H9 (cell line): ENCODE results near the gene STOML3. TPM values are rescaled to one million over a fixed set of nuclear protein-coding genes. Genes with fewer than 3 reads are reported as not detected.

ENCODE experiments used
- DNase-seq: peaks from one replicate; pipeline ENCODE4 v3.0.0-alpha.2; 2017
- H2AFZ ChIP-seq: one replicate; pipeline ENCODE4 v1.6.1; 2013; ENCODE audit warnings: mild to moderate bottlenecking, low read length, control low read depth, moderate library complexity
- H2AK5ac ChIP-seq: 2 replicates; pipeline ENCODE4 v1.6.1; 2013; ENCODE audit warnings: low read length, control low read depth, mixed read lengths; ENCODE audit not compliant: insufficient read length
- H2BK120ac ChIP-seq: one replicate; pipeline ENCODE4 v1.6.1; 2013; ENCODE audit warnings: low read depth, mild to moderate bottlenecking, low read length, control low read depth, inconsistent platforms; ENCODE audit not compliant: poor library complexity, severe bottlenecking
- H2BK12ac ChIP-seq: 2 replicates; pipeline ENCODE4 v1.6.1; 2013; ENCODE audit warnings: low read length, control low read depth, mixed read lengths, low read depth; ENCODE audit not compliant: insufficient read length
- H2BK15ac ChIP-seq: 2 replicates; pipeline ENCODE4 v1.6.1; 2013; ENCODE audit warnings: low read depth, low read length, control low read depth
- H2BK20ac ChIP-seq: one replicate; pipeline ENCODE4 v1.6.1; 2013; ENCODE audit warnings: low read depth, mild to moderate bottlenecking, low read length, control low read depth, inconsistent platforms; ENCODE audit not compliant: poor library complexity, severe bottlenecking
- H2BK5ac ChIP-seq: 2 replicates; pipeline ENCODE4 v1.6.1; 2013; ENCODE audit warnings: low read length, control low read depth, mixed read lengths; ENCODE audit not compliant: insufficient read length
- H3K14ac ChIP-seq: 2 replicates; pipeline ENCODE4 v1.6.1; 2013; ENCODE audit warnings: low read length, control low read depth; ENCODE audit not compliant: insufficient read depth
- H3K18ac ChIP-seq: 2 replicates; pipeline ENCODE4 v1.6.1; 2013; ENCODE audit warnings: low read depth, mild to moderate bottlenecking, mixed read lengths, low read length, control low read depth; ENCODE audit not compliant: insufficient read length
- H3K23ac ChIP-seq: 2 replicates; pipeline ENCODE4 v1.6.1; 2013; ENCODE audit warnings: low read length, control low read depth, mixed read lengths, low read depth; ENCODE audit not compliant: insufficient read length
- H3K23me2 ChIP-seq: 2 replicates; pipeline ENCODE4 v1.6.1; 2013; ENCODE audit warnings: low read depth, mild to moderate bottlenecking, mixed read lengths, low read length, control low read depth; ENCODE audit not compliant: insufficient read length, poor library complexity, severe bottlenecking
- H3K27ac ChIP-seq: 2 replicates; pipeline ENCODE4 v1.5.1; 2013; ENCODE audit warnings: low read length, control low read depth, mixed read lengths, low read depth; ENCODE audit not compliant: insufficient read length
- H3K27me3 ChIP-seq: 2 replicates; pipeline ENCODE4 v1.6.1; 2013; ENCODE audit warnings: low read length, control low read depth, inconsistent platforms; ENCODE audit not compliant: insufficient read depth
- H3K4ac ChIP-seq: 2 replicates; pipeline ENCODE4 v1.6.1; 2013; ENCODE audit warnings: low read depth, mild to moderate bottlenecking, control low read depth, inconsistent platforms, low read length, moderate library complexity
- H3K4me1 ChIP-seq: 2 replicates; pipeline ENCODE4 v1.6.1; 2013; ENCODE audit warnings: low read length, control low read depth, inconsistent platforms; ENCODE audit not compliant: insufficient read depth
- H3K4me2 ChIP-seq: 2 replicates; pipeline ENCODE4 v1.6.1; 2013; ENCODE audit warnings: low read length, control low read depth, mixed read lengths; ENCODE audit not compliant: insufficient read length, insufficient read depth
- H3K56ac ChIP-seq: 2 replicates; pipeline ENCODE4 v1.6.1; 2013; ENCODE audit warnings: low read depth, mild to moderate bottlenecking, mixed read lengths, low read length, control low read depth; ENCODE audit not compliant: insufficient read length
- H3K79me1 ChIP-seq: 2 replicates; pipeline ENCODE4 v1.6.1; 2013; ENCODE audit warnings: low read depth, mild to moderate bottlenecking, moderate library complexity, low read length, control low read depth, inconsistent platforms; ENCODE audit not compliant: insufficient read depth, poor library complexity, severe bottlenecking
- H3K79me2 ChIP-seq: 2 replicates; pipeline ENCODE4 v1.6.1; 2013; ENCODE audit warnings: low read length, control low read depth, inconsistent platforms; ENCODE audit not compliant: insufficient read depth
- H3K9ac ChIP-seq: 2 replicates; pipeline ENCODE4 v1.6.1; 2013; ENCODE audit warnings: low read length, control low read depth, mixed read lengths; ENCODE audit not compliant: insufficient read length; ENCODE audit errors: extremely low read depth
- H3K9me3 ChIP-seq: one replicate; pipeline ENCODE4 v1.6.1; 2013; ENCODE audit warnings: low read depth, low read length, inconsistent platforms; ENCODE audit not compliant: control insufficient read depth
- H3T11ph ChIP-seq: one replicate; pipeline ENCODE4 v1.6.1; 2013; ENCODE audit warnings: mild to moderate bottlenecking, low read length, control low read depth, inconsistent platforms
- H4K20me1 ChIP-seq: one replicate; pipeline ENCODE4 v1.6.1; 2013; ENCODE audit not compliant: control insufficient read depth, insufficient read length, insufficient read depth
- H4K5ac ChIP-seq: 2 replicates; pipeline ENCODE4 v1.6.1; 2013; ENCODE audit warnings: low read depth, mild to moderate bottlenecking, mixed read lengths, low read length, control low read depth; ENCODE audit not compliant: insufficient read length
- H4K8ac ChIP-seq: replicated peaks from 2 replicates; pipeline ENCODE4 v1.6.1; 2013; ENCODE audit warnings: low read length, control low read depth, mixed read lengths, low read depth; ENCODE audit not compliant: insufficient read length
- H4K91ac ChIP-seq: 2 replicates; pipeline ENCODE4 v1.6.1; 2013; ENCODE audit warnings: low read depth, mild to moderate bottlenecking, moderate library complexity, mixed read lengths, low read length, control low read depth; ENCODE audit not compliant: insufficient read length
- H3K27ac Mint-ChIP-seq, 3 experiments: 2 replicates in 2 of 3; 3 replicates in 1 of 3; pipeline ENCODE4 v1.8.0; 2020 to 2021; ENCODE audit warnings: mixed read lengths in 3 of 3, mild to moderate bottlenecking in 1 of 3, moderate library complexity in 1 of 3
- H3K27me3 Mint-ChIP-seq: 2 replicates; pipeline ENCODE4 v1.8.0; 2021; ENCODE audit warnings: low read depth, mild to moderate bottlenecking, moderate library complexity, mixed read lengths
- H3K36me3 Mint-ChIP-seq, 3 experiments: 2 replicates in 2 of 3; 3 replicates in 1 of 3; pipeline ENCODE4 v1.8.0; 2020 to 2021; ENCODE audit warnings: low read depth in 3 of 3, mixed read lengths in 3 of 3; ENCODE audit not compliant: insufficient read depth in 1 of 3
- H3K4me1 Mint-ChIP-seq, 2 experiments: 2 replicates each; pipeline ENCODE4 v1.8.0; 2020; ENCODE audit warnings: mixed read lengths in 2 of 2
- H3K4me3 Mint-ChIP-seq, 2 experiments: 2 replicates in 1 of 2; 3 replicates in 1 of 2; pipeline ENCODE4 v1.8.0; 2020 to 2021; ENCODE audit warnings: mild to moderate bottlenecking in 2 of 2, mixed read lengths in 2 of 2, moderate library complexity in 1 of 2
- H3K9me3 Mint-ChIP-seq, 2 experiments: 2 replicates in 1 of 2; 3 replicates in 1 of 2; pipeline ENCODE4 v1.8.0; 2020; ENCODE audit warnings: mild to moderate bottlenecking in 2 of 2, mixed read lengths in 2 of 2, moderate library complexity in 1 of 2
- CTCF ChIP-seq: fragments of 200-600 bp; sonication (generic); conservative IDR thresholded peaks from 3 replicates; pipeline ENCODE4 v1.8.0; 2021; ENCODE audit warnings: antibody characterized with exemption, mild to moderate bottlenecking
- WGBS: extraction: QIAGEN DNeasy Blood & Tissue Kit; methylation state at CpG from one replicate; pipeline ENCODE4 v1.1.7; 2013; ENCODE audit warnings: missing lambda C conversion rate, low lambda C conversion rate, mixed read lengths; ENCODE audit not compliant: insufficient read length; ENCODE audit errors: extremely low coverage; 5-methylcytosine and 5-hydroxymethylcytosine counted together
- total RNA-seq: library from RNA; stranded (reverse); gene quantifications from 2 replicates; pipeline ENCODE4 v1.2.1, GENCODE V29; 2021

STOML3 gene
- total RNA-seq, 1 experiment from 2014 or later, result not detected

DNA sequence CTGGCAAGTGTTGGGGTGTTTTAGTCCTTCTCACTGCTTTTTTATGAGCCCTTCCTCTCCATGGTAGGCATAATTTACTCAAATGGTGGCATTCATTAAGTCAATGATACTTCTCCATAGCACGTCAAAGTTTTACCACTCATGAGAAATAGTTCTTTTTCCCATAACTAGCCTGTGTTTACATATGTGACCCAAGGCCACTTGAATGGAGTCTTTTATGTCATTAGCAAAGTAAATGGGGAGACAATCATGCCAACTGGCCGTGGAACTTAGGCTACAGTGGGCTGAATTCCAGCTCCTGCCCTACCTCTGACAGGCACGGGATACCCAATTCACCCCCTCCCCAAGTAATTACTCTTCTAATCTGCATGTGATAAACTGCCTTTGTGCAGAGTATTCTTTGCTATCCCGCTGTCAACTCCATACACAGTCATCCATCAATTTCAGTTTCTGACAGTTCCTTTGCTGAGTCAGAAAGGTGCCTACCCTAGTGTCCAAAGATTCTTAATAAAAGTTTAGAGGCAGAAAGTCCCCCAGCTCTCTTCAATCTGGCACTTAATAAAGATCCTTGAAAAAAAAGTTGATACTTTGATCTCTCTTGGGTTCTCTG, 30.3 kb upstream of the STOML3 start:
- Histone ChIP-seq H3K4me2 (no peak overlapping the region), H2BK5ac (no peak overlapping the region), H3K14ac (no peak overlapping the region), H3K18ac (no peak overlapping the region), H2BK120ac (no peak overlapping the region), H4K8ac (no peak overlapping the region), H3K56ac (no peak overlapping the region), H3K9me3 (no peaks in the 10 kb centered on the region), H3T11ph (no peak overlapping the region), H2BK20ac (no peak overlapping the region), H3K27ac (no peak overlapping the region), H3K79me2 (no peaks in the 10 kb centered on the region), H3K4me1 (peaks cover 14% of the 10 kb centered on the region), H2BK15ac (no peak overlapping the region), H4K91ac (no peak overlapping the region), H3K4ac (no peak overlapping the region), H2AFZ (no peak overlapping the region), H3K23ac (no peak overlapping the region), H3K23me2 (no peaks in the 10 kb centered on the region), H4K5ac (no peak overlapping the region), H3K9ac (no peak overlapping the region), H3K79me1 (peaks cover 4% of the 10 kb centered on the region), H2BK12ac (no peak overlapping the region), H2AK5ac (no peak overlapping the region), H4K20me1 (no peaks in the 10 kb centered on the region), H3K27me3 (no peaks in the 10 kb centered on the region)
- H3K4me1 Mint-ChIP-seq, result peaks cover 31 to 33% of the 10 kb centered on the region in 2 experiments
- no peak overlapping the region for H3K4me3 Mint-ChIP-seq
- H3K9me3 Mint-ChIP-seq, result no peaks in the 10 kb centered on the region
- WGBS, result no CpG with 5 or more reads among the region's 4 CpGs
- H3K27me3 Mint-ChIP-seq, result no peaks in the 10 kb centered on the region
- no peak for TF ChIP-seq CTCF
- no peak for DNase-seq
- H3K27ac Mint-ChIP-seq, result peak overlapping the region in 1 of 3 experiments; percentile 79; a peak in 2 of 7 replicates
- peaks cover 33 to 77% (median 75%) of the 10 kb centered on the region in 3 experiments for H3K36me3 Mint-ChIP-seq
